ENCODE measurements around the gene DNAH2. TPM values are rescaled to one million over a fixed set of nuclear protein-coding genes. Genes with fewer than 3 reads are reported as not detected.

The DNAH2 gene
- polyA plus RNA-seq, 1 donor from 2014 or later: 2.0 TPM

- H3K9ac ChIP-seq (ENCODE audit: low read length): no peak overlapping the region
- H3K36me3 ChIP-seq (ENCODE audit: insufficient read depth, low read length): no peaks in the 10 kb centered on the region
- H3K4me2 ChIP-seq (ENCODE audit: low read length): no peak overlapping the region
- H3K4me3 ChIP-seq (ENCODE audit: low read length): no peak overlapping the region
- H3K9me2 ChIP-seq (ENCODE audit: insufficient read depth, low read length): no peaks in the 10 kb centered on the region
- no peaks in the 10 kb centered on the region for H4K20me1 ChIP-seq (ENCODE audit: insufficient read depth)
- H3K9me3 ChIP-seq (ENCODE audit: low read length): no peaks in the 10 kb centered on the region
- no peak overlapping the region for H2AFZ ChIP-seq (ENCODE audit: low read depth, low read length)
- no peaks in the 10 kb centered on the region for H3K79me2 ChIP-seq (replicated peaks; ENCODE audit: insufficient read depth, low read length)
- H3K27ac ChIP-seq (ENCODE audit: low read length): no peak overlapping the region
- no peaks in the 10 kb centered on the region for H3F3A ChIP-seq (ENCODE audit: insufficient read depth, low read length, poor library complexity, severe bottlenecking)
- no peak for TF ChIP-seq REST (IDR thresholded peaks at IDR 0.05; ENCODE audit: borderline replicate concordance)
- no peaks in the 10 kb centered on the region for H3K27me3 ChIP-seq (ENCODE audit: insufficient read depth, low read depth, low read length)
These were observed 106.0 kb downstream of the DNAH2 start for GRCh38 chr17:7823581-7824001.

- Histone ChIP-seq H3K27ac (ENCODE audit: low read length) (no peak overlapping the region), H3K36me3 (ENCODE audit: insufficient read depth, low read length) (no peaks in the 10 kb centered on the region), H3K9me2 (ENCODE audit: insufficient read depth, low read length) (no peaks in the 10 kb centered on the region), H3K9ac (ENCODE audit: low read length) (no peak overlapping the region), H2AFZ (ENCODE audit: low read depth, low read length) (no peak overlapping the region), H4K20me1 (ENCODE audit: insufficient read depth) (no peaks in the 10 kb centered on the region), H3K9me3 (ENCODE audit: low read length) (no peaks in the 10 kb centered on the region), H3K27me3 (ENCODE audit: insufficient read depth, low read depth, low read length) (no peaks in the 10 kb centered on the region), H3K79me2 (replicated peaks; ENCODE audit: insufficient read depth, low read length) (no peaks in the 10 kb centered on the region), H3F3A (ENCODE audit: insufficient read depth, low read length, poor library complexity, severe bottlenecking) (no peaks in the 10 kb centered on the region), H3K4me3 (ENCODE audit: low read length) (no peak overlapping the region), H3K4me2 (ENCODE audit: low read length) (no peak overlapping the region)
- TF ChIP-seq RAD21 (conservative IDR thresholded peaks at IDR 0.05): no peak
- no peak for TF ChIP-seq TAF1 (IDR thresholded peaks at IDR 0.05; ENCODE audit: low read depth)
- TF ChIP-seq EZH2 (IDR thresholded peaks at IDR 0.05; ENCODE audit: borderline replicate concordance, insufficient read depth, low read length, poor library complexity, severe bottlenecking): no peak
- TF ChIP-seq POLR2AphosphoS5 (IDR thresholded peaks at IDR 0.05): no peak
- TF ChIP-seq MXI1 (conservative IDR thresholded peaks at IDR 0.05; ENCODE audit: poor library complexity, severe bottlenecking): no peak
- no peak for TF ChIP-seq SMC3 (conservative IDR thresholded peaks at IDR 0.05; ENCODE audit: poor library complexity)
- no peak for TF ChIP-seq REST (IDR thresholded peaks at IDR 0.05; ENCODE audit: borderline replicate concordance)
- TF ChIP-seq EP300 (conservative IDR thresholded peaks at IDR 0.05; ENCODE audit: poor library complexity, severe bottlenecking): no peak
- no peak for TF ChIP-seq CTCF (IDR thresholded peaks at IDR 0.05; ENCODE audit: poor library complexity, severe bottlenecking)
These were observed 106.7 kb downstream of the DNAH2 start for GRCh38 chr17:7824021-7824924.
